Stimulated activated CD4-positive, alpha-beta T cell treated with anti-CD3 and anti-CD28 coated beads, Interleukin-15, amount 100 ng/mL, for 48 hours (primary cell): ENCODE measurements around the gene CA7.
"Not testable (repeated sequence)": the region's sequence is repeated elsewhere in the genome, so short reads cannot be mapped to it uniquely, and the experiment has no call there.

Experiments
- DNase-seq, 2 donors: peaks; one replicate each; pipeline ENCODE4 v3.0.0-alpha.2; 2020; ENCODE audit warnings: low read depth in 2 of 2

The CA7 gene

GRCh38 chr16:66846266-66846665, 2.1 kb downstream of the CA7 start:
- DNase-seq, result no peak

DNA sequence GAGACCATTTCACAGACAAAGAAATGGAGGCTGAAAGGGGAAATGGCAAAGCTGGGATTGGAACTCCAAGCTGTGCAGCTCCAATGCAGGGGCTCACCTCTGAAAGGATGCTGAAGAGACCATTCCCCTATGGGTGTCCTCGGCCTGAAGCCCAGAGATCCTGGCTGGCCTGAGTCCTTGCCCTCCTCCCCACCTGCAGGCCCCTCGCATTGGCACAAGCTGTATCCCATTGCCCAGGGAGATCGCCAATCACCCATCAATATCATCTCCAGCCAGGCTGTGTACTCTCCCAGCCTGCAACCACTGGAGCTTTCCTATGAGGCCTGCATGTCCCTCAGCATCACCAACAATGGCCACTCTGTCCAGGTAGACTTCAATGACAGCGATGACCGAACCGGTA, 2.6 kb downstream of the CA7 start:
- no peak for DNase-seq

- DNase-seq, result no peak
These were observed 3.4 kb downstream of the CA7 start for GRCh38 chr16:66847533-66848067.

GRCh38 chr16:66848172-66848571, 4.0 kb downstream of the CA7 start:
- no peak for DNase-seq

GRCh38 chr16:66849021-66849420, 4.8 kb downstream of the CA7 start:
- no peak for DNase-seq

DNA sequence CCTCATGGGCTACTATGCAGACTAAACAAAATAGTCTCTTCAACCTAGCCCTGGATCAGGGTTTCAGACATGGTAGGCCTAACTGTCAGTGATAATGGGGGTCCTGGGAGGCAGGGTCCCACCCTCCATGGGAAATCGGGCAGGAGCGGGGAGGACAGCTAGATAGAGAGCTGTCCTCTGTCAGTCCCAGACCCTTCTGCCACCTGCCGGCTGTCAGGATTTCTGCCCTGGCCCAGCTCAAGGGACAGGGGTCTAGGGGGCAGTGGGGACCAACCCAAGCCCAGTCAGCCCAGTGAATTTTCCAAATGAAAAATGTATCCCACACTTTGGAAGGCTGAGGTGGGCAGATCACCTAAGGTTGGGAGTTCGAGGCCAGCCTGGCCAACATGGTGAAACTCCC, 5.3 kb downstream of the CA7 start:
- DNase-seq, result no peak

DNA sequence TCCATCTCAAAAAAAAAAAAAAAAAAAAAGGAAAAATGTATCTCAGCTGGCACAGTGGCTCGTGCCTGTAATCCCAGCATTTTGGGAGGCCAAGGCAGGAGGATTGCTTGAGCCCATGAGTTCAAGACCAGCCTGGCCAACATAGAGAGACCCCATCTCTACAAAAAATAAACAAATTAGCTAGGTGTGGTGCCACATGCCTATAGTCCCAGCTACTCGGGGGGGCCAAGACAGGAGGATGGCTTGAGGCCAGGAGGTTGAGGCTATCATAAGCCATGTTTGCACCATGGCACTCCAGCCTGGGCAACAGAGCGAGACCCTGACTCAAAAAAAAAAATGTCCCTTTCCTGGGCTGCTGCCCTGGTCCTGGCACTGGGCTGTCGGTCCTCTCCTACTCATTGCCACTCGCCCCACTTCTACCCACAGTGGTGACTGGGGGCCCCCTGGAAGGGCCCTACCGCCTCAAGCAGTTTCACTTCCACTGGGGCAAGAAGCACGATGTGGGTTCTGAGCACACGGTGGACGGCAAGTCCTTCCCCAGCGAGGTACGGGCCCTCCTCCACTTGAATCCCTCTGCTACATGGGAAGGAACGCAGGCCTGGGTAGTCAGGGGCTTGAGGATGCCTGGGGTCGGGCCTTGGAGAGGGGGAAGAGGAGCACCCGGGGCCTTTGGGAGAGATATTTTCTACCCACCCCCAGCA, 6.1 kb downstream of the CA7 start:
- DNase-seq, result no peak

GRCh38 chr16:66851166-66851964, 7.2 kb downstream of the CA7 start:
- no peak for DNase-seq

DNA sequence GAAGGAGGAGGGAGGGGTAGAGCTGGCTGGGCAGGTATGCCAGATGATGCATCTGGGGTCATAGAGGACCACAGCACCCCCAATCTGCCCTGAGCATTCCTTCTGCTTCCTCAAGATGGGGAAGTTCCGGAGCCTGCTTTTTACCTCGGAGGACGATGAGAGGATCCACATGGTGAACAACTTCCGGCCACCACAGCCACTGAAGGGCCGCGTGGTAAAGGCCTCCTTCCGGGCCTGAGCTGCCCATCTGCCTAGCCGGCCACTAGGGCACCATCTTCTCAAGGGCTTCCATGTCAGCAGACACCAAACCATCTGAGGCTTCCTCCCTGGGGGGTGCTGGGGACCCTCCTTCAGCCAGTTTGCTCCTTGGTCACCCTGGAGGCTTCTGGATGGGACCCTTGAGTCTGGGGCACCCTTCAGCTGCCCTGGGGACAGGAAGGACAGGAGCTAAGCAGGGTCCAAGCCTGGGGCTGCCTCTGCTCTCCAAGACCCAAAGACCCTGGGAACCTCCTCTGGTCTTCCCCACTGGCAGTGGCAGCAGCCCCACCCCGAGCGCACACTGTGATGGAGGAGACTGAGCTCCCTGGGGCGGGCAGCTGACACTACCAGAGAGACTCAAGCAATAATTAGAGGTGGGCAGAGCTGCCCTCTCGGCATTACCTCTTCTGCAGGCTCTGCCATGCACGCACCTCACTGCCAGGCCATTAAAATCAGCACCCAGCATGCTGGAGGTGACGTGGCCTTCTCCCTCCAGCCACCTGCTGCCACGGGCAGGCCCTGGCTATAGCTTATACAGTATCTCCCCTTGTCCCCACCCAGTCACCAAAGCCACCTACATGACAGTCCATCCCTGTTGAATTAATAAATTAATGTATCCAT, 9.3 kb downstream of the CA7 start:
- DNase-seq, result no peak

- no peak for DNase-seq
These were observed 12.0 kb downstream of the CA7 start for GRCh38 chr16:66856184-66856730.

GRCh38 chr16:66856801-66857200, 12.6 kb downstream of the CA7 start:
- no peak for DNase-seq

GRCh38 chr16:66857437-66857836, 13.2 kb downstream of the CA7 start:
- DNase-seq, result no peak

DNA sequence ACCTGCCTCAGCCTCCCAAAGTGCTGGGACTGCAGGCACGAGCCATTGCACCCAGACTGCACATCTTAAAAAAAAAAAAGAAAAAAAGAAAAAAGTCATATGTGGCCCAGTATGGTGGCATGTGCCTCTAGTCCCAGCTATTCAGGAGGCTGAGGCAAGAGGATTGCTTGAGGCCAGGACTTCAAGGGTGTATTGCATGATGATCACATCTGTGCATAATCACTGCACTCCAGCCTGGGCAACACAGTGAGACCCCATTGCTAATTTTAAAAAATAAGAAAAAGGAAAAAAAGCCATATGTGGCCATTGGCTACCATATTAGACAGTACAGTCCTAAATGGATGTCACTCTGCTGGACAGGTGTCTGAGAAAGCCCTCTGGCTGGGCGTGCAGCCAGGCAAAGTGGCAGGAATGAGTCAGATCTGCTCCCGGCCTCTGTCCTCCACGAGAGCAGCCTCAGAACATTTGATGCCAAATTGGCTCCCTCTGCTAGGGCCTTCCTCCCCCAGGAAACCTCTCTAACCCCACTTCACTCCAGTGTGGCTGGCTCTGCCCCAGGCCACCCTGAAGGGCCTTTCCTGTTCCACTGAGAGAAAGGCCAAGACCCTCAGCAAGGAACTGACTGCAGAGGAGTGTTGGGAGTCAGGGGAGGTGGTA, 14.7 kb downstream of the CA7 start:
- no peak for DNase-seq

DNA sequence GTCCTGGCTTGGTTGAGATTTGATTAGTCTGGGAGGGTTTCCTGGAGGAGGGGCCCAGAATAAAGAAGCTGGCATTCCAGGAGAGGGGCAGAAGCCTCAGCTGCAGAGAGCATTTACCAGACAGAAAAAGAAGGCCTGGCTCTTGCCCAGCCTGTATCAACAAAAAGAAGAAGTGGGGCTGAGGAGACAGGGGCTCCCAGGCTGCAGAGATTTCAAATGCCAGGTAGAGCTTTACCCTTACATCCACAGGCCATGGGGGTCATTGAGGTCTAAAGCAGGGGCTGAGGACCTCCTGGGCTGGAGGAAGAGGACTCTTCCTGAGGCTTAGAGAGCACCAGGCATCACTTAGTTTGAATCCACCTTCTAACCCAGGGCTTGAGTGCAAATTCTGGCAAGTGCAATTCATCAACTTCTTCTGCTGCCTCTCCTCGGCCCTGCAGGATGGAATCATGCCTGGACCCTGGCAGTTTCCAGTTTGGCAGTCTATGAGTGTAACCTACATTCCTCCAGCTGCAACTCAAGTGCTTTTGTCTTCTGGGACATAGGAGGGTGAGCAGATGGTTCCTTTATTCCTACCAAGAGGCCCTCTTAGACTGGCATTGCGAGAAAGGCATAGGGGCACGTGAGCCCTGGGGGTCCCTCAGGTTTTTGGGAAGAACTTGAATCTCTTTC, 15.3 kb downstream of the CA7 start:
- no peak for DNase-seq

DNA sequence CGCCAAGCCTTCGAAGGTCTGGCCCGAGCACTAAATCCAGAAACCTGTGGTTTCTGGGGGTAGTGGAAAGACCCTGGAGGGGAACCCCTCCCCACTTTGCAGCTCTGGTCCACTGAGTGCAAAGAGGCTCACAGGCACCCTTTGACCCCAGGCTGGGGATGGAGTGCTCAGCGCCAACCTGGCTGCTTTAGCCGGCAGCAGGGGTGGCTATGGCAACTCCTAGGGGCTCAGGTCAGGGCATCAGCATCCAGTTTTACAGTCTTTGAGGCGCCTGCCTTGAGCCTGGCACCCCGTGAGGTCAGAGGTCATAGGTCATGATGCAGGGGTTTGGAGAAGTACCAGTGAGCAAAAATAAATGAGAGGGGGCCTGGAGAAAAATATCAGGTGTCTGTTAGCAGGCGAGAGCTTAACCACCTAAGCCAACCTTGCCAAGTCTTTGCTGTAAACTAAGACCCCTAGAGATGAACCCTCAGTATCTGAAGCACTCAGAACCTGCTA, 17.9 kb downstream of the CA7 start:
- DNase-seq, result no peak

DNA sequence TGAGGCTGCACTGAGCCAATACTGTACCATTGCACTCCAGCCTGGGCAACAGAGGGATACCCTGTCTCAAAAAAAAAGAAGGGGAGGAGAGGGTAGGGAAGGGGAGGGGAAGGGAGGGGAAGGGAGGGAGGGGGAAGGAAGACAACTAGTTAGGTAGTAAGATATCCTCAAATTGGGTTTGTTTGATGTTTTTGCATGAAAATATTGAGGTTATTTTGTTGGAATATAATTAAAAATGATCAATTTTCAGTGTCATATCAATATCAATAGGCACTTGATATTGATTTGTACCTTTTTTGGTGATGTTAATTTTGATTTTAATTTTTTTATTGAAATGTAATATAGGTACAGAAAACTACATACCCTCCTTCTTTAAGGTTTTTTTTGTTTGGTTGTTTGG, 19.5 kb downstream of the CA7 start:
- no peak for DNase-seq

DNA sequence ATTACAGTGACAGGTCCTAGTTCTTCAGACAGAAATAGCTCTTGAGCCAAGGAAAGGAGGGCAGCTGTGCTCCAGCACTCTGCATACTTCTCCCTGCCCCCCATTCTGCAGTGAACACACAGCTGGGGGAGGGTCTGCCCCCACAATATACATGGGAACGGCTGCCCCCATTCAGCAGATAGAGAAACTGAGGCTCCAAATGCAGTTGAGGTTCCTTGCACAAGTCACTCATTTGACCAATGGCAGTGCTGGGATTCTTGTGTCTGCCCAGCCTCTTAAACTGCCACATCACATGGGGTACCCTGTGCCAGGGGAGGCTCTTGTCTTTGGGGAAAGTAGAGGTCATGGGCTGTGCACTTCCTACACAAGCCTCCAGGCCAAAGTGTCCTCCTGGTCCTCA, 25.2 kb downstream of the CA7 start:
- DNase-seq, result no peak

DNA sequence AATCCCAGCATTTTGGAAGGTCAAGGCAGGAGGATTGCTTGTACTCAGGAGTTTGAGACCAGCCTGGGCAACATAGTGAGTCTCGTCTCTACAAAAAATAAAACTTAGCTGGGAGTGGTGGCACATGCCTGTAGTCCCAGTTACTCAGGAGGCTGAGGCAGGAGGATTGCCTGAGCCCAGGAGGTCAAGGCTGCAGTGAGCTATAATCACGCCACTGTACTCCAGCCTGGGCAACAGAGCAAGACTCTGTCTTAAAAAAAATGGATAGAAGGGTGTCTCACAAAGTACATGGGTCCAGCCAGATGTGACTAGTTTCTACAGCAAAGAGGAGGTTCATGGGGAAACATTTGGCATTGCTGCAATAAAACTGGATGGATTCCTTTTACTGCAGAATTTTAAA, 27.1 kb downstream of the CA7 start:
- not testable (repeated sequence) for DNase-seq

DNA sequence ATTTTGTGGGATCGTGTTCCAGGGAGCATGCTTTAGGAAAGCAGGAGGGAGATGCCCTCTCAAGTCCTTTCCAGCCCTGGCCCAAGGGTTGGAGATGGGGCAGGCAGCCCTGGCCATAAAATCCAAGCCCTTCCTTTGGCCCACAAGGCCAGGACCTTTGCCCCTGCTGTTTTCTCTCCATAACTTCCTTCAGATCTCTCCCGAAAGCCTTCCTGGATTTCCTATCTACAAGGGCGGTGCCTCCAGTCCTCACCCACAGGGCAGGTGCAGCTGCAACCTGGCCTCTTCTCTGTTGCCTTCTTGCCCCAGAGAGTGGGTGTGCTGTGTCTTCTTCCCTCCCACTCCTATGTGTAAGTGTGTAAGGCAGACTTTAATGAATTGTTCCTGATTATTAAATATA, 27.6 kb downstream of the CA7 start:
- DNase-seq, result no peak

GRCh38 chr16:66872559-66872942, 28.3 kb downstream of the CA7 start:
- DNase-seq, result no peak
